SK-N-SH (cell line): ENCODE results near the gene RSRP1. TPM values are rescaled to one million over a fixed set of nuclear protein-coding genes. Genes with fewer than 3 reads are reported as not detected.

Experiments
- CTCF ChIA-PET: fragments of 300-600, 350-600 bp; formaldehyde crosslinking; extraction: SDS; loops from one replicate; lab custom pipeline; 2021; lab: Yijun Ruan, JAX
- POLR2A ChIA-PET: fragments of 350-600 bp; sonication (Branson Sonifier 250); formaldehyde crosslinking; extraction: SDS; loops from one replicate; lab custom pipeline; 2020; ENCODE audit warnings: antibody characterized with exemption, inconsistent platforms; lab: Yijun Ruan, JAX
- DNase-seq: peaks from one replicate; pipeline ENCODE4 v3.0.0; 2012
- H2AFZ ChIP-seq: fragments of 200-600 bp; sonication (generic); 2 replicates; pipeline ENCODE4 v1.8.1; 2016; ENCODE audit warnings: antibody characterized with exemption, mild to moderate bottlenecking, low read depth
- H3F3A ChIP-seq: fragments of 200-600 bp; sonication (generic); replicated peaks from 2 replicates; pipeline ENCODE3; 2016; ENCODE audit warnings: antibody characterized with exemption, mild to moderate bottlenecking; ENCODE audit not compliant: insufficient read depth
- H3K27ac ChIP-seq, 2 experiments: fragments of 200-500 bp in 1 of 2; fragments of 200-600 bp in 1 of 2; sonication (Bioruptor generic) in 1 of 2; sonication (generic), shearing (Covaris generic) in 1 of 2; 2 replicates each; pipeline versions ENCODE4 v1.5.1 to v1.6.1; 2014 to 2016; ENCODE audit warnings: low read depth in 2 of 2, inconsistent platforms in 1 of 2, low read length in 1 of 2, mild to moderate bottlenecking in 1 of 2, mixed read lengths in 1 of 2
- H3K27me3 ChIP-seq: fragments of 200-600 bp; sonication (generic), shearing (Covaris generic); 2 replicates; pipeline ENCODE4 v1.6.1; 2016; ENCODE audit warnings: mixed run types; ENCODE audit not compliant: insufficient read depth
- H3K36me3 ChIP-seq, 2 experiments: fragments of 200-500 bp in 1 of 2; fragments of 200-600 bp in 1 of 2; sonication (Bioruptor generic) in 1 of 2; sonication (generic) in 1 of 2; replicated peaks in 1 of 2; 2 replicates each; pipeline versions ENCODE3 to v1.5.1; 2014 to 2016; ENCODE audit warnings: low read length in 1 of 2, mild to moderate bottlenecking in 1 of 2; ENCODE audit not compliant: insufficient read depth in 2 of 2, control insufficient read depth in 1 of 2
- H3K4me1 ChIP-seq, 2 experiments: fragments of 200-500 bp in 1 of 2; fragments of 200-600 bp in 1 of 2; sonication (Bioruptor generic) in 1 of 2; sonication (generic), shearing (Covaris generic) in 1 of 2; 2 replicates each; pipeline versions ENCODE4 v1.5.1 to v1.6.1; 2014 to 2016; ENCODE audit warnings: low read depth in 1 of 2, low read length in 1 of 2, mixed run types in 1 of 2; ENCODE audit not compliant: insufficient read depth in 2 of 2, control insufficient read depth in 1 of 2
- H3K4me2 ChIP-seq: fragments of 200-600 bp; sonication (generic), shearing (Covaris generic); 2 replicates; pipeline ENCODE4 v1.6.1; 2017; ENCODE audit warnings: mixed run types
- H3K4me3 ChIP-seq, 2 experiments: fragments of 200-500 bp in 1 of 2; fragments of 200-600 bp in 1 of 2; sonication (Bioruptor generic) in 1 of 2; sonication (generic), shearing (Covaris generic) in 1 of 2; 2 replicates each; pipeline versions ENCODE4 v1.5.1 to v1.8.1; 2014 to 2016; ENCODE audit warnings: low read depth in 2 of 2, inconsistent platforms in 1 of 2, low read length in 1 of 2, mild to moderate bottlenecking in 1 of 2, mixed read lengths in 1 of 2, moderate library complexity in 1 of 2
- H3K79me2 ChIP-seq: fragments of 200-600 bp; sonication (generic); 2 replicates; pipeline ENCODE4 v1.8.1; 2017; ENCODE audit warnings: mild to moderate bottlenecking; ENCODE audit not compliant: insufficient read depth
- H3K9ac ChIP-seq: fragments of 200-600 bp; sonication (generic); 2 replicates; pipeline ENCODE4 v1.6.1; 2017; ENCODE audit warnings: mixed run types
- H3K9me2 ChIP-seq: fragments of 200-600 bp; sonication (generic); 2 replicates; pipeline ENCODE4 v1.6.1; 2017; ENCODE audit warnings: mixed run types
- H3K9me3 ChIP-seq: fragments of 200-600 bp; sonication (generic); 2 replicates; pipeline ENCODE4 v1.6.1; 2017; ENCODE audit warnings: mixed run types, mild to moderate bottlenecking, moderate library complexity
- H4K20me1 ChIP-seq: fragments of 200-600 bp; sonication (generic); 2 replicates; pipeline ENCODE4 v1.6.1; 2017; ENCODE audit warnings: mild to moderate bottlenecking, mixed run types; ENCODE audit not compliant: insufficient read depth
- EP300 ChIP-seq, 2 experiments: IDR thresholded peaks; 2 replicates each; pipeline versions ENCODE4 v1.4.0 to v1.6.1; 2012; ENCODE audit warnings: borderline replicate concordance in 1 of 2, low read depth in 1 of 2, low read length in 1 of 2
- EZH2phosphoT487 ChIP-seq: fragments of 200-600 bp; sonication (generic); IDR thresholded peaks from 2 replicates; pipeline ENCODE4 v1.6.1; 2017; ENCODE audit warnings: low read depth, mixed run types, mild to moderate bottlenecking, antibody characterized with exemption, moderate library complexity, borderline replicate concordance
- FOSL2 ChIP-seq: IDR thresholded peaks from 2 replicates; pipeline ENCODE4 v1.4.0; 2012; ENCODE audit warnings: low read depth, mild to moderate bottlenecking, moderate library complexity, borderline replicate concordance
- FOXJ3 ChIP-seq: sonication (generic); formaldehyde crosslinking; IDR thresholded peaks from 2 replicates; pipeline ENCODE4 v1.5.1; 2020; ENCODE audit warnings: mild to moderate bottlenecking, missing genetic modification reagents
- FOXM1 ChIP-seq: IDR thresholded peaks from 2 replicates; pipeline ENCODE4 v1.4.0; 2012; ENCODE audit warnings: low read depth, mild to moderate bottlenecking
- MXI1 ChIP-seq: IDR thresholded peaks from 2 replicates; pipeline ENCODE4 v1.6.1; 2012; ENCODE audit warnings: mild to moderate bottlenecking, low read depth, low read length, improper control_type of control experiment
- NFIC ChIP-seq: IDR thresholded peaks from 2 replicates; pipeline ENCODE4 v1.4.0; 2012; ENCODE audit warnings: borderline replicate concordance
- NRF1 ChIP-seq: IDR thresholded peaks from 2 replicates; pipeline ENCODE4 v1.6.1; 2012; ENCODE audit warnings: low read depth, mild to moderate bottlenecking, low read length
- POLR2AphosphoS5 ChIP-seq: IDR thresholded peaks from 2 replicates; pipeline ENCODE4 v1.6.1; 2012; ENCODE audit warnings: low read depth, low read length
- RAD21 ChIP-seq: IDR thresholded peaks from 2 replicates; pipeline ENCODE4 v1.6.1; 2012; ENCODE audit warnings: mild to moderate bottlenecking, low read length
- RFX5 ChIP-seq: IDR thresholded peaks from 2 replicates; pipeline ENCODE4 v1.6.1; 2012; ENCODE audit warnings: mild to moderate bottlenecking, improper control_type of control experiment, low read length
- SIN3A ChIP-seq: IDR thresholded peaks from 2 replicates; pipeline ENCODE4 v1.6.1; 2012; ENCODE audit warnings: low read depth, mild to moderate bottlenecking, low read length, moderate library complexity, borderline replicate concordance
- SMC3 ChIP-seq: IDR thresholded peaks from 2 replicates; pipeline ENCODE4 v1.6.1; 2012; ENCODE audit warnings: low read depth, low read length, improper control_type of control experiment
- TCF12 ChIP-seq: IDR thresholded peaks from 2 replicates; pipeline ENCODE4 v1.4.0; 2012
- YY1 ChIP-seq: IDR thresholded peaks from 2 replicates; pipeline ENCODE4 v1.4.0; 2012; ENCODE audit warnings: low read depth, mild to moderate bottlenecking
- WGBS: methylation state at CpG from one replicate; pipeline ENCODE4 v1.1.6; 2017; ENCODE audit warnings: low lambda C conversion rate; 5-methylcytosine and 5-hydroxymethylcytosine counted together
- polyA plus RNA-seq, 3 experiments: library from polyadenylated mRNA; depleted of rRNA; stranded (reverse); fragments of >200 nt; gene quantifications; 2 replicates each; pipeline ENCODE4 v1.2.3, GENCODE V29; 2012
- TF ChIP-seq, protein P1 (sequence below): fragments of 200-600 bp; sonication (generic); IDR thresholded peaks from 2 replicates; pipeline ENCODE4 v1.6.1; 2017; ENCODE audit warnings: antibody characterized with exemption, mild to moderate bottlenecking, moderate library complexity
- TF ChIP-seq, protein P2 (sequence below): IDR thresholded peaks from 2 replicates; pipeline ENCODE4 v1.4.0; 2012; ENCODE audit warnings: low read depth, borderline replicate concordance
- TF ChIP-seq, protein P3 (sequence below): fragments of 150-350 bp; IDR thresholded peaks from 2 replicates; pipeline ENCODE4 v1.6.1; 2017; ENCODE audit warnings: antibody characterized with exemption, low read length, low read depth, borderline replicate concordance
- TF ChIP-seq, protein P4 (sequence below): IDR thresholded peaks from 2 replicates; pipeline ENCODE4; 2012
- TF ChIP-seq, protein P5 (sequence below): fragments of 150-350 bp; IDR thresholded peaks from 2 replicates; pipeline ENCODE4 v1.6.1; 2016; ENCODE audit warnings: mild to moderate bottlenecking, low read depth, low read length

Gene RSRP1
- polyA plus RNA-seq, 1 of the 3 experiments (the other 2 are of a cell fraction), result 126 TPM

DNA sequence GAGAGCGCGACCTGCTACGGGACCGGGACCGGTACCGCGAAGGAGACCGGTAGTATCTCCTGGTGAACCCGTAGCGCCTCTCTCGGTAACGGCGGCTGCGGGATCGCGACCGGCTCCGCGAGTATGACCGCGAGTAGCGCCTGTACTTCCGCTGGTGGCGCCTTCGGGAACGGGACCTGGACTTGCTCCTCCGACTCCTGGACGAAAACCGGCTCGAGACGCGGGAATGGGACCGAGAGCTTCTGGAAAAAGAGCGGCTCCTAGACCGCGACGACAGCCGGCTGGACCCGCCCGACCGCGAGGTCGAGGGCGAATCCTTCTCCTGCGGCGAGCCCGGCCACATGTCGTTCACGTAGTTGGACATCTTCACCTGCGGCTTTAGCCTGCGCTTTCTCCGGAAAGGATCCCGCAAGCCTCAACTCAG, 642 bp downstream of the RSRP1 start:
- Histone ChIP-seq H3K27me3 (no peaks in the 10 kb centered on the region), H3K79me2 (peaks cover 61% of the 10 kb centered on the region), H3K36me3 (peaks cover 40 to 50% of the 10 kb centered on the region in 2 experiments), H3K4me2 (peak overlapping the region; percentile 95), H3K9ac (peak overlapping the region; percentile 99), H2AFZ (no peak overlapping the region), H3K9me2 (no peaks in the 10 kb centered on the region), H3F3A (peaks cover 23% of the 10 kb centered on the region), H3K4me3 (peak overlapping the region; percentile 86 to 96), H3K9me3 (no peaks in the 10 kb centered on the region), H3K27ac (peak overlapping the region; percentile 98 to 99), H4K20me1 (peaks cover 34% of the 10 kb centered on the region)
- peak; percentile 28 for DNase-seq
- WGBS, result 0% methylated on average over 13 of the region's 53 CpGs
- ChIA-PET CTCF (interaction anchor here (1.3 to 1.4 kb wide), 2 partner anchors 11 to 41 kb away, joined by 4 read pairs; no protein-coding TSS in a partner anchor), POLR2A (interaction anchor here (0.7 to 1.7 kb wide), 3 partner anchors 8 to 14 kb away, joined by 3 to 24 read pairs (median 5); partner anchors contain the start of gene SYF2)
- no peak for TF ChIP-seq RFX5
- TF ChIP-seq SMC3, result no peak
- no peak for TF ChIP-seq NFIC
- TF ChIP-seq SIN3A, result no peak
- no peak for TF ChIP-seq EP300 (IDR thresholded peaks at IDR 0.05; ENCODE audit: borderline replicate concordance in 1 of 2, low read depth in 1 of 2, low read length in 1 of 2)
- TF ChIP-seq EZH2phosphoT487, result no peak
- TF ChIP-seq FOXM1, result no peak
- TF ChIP-seq FOXJ3, result no peak
- TF ChIP-seq, protein P1, sequence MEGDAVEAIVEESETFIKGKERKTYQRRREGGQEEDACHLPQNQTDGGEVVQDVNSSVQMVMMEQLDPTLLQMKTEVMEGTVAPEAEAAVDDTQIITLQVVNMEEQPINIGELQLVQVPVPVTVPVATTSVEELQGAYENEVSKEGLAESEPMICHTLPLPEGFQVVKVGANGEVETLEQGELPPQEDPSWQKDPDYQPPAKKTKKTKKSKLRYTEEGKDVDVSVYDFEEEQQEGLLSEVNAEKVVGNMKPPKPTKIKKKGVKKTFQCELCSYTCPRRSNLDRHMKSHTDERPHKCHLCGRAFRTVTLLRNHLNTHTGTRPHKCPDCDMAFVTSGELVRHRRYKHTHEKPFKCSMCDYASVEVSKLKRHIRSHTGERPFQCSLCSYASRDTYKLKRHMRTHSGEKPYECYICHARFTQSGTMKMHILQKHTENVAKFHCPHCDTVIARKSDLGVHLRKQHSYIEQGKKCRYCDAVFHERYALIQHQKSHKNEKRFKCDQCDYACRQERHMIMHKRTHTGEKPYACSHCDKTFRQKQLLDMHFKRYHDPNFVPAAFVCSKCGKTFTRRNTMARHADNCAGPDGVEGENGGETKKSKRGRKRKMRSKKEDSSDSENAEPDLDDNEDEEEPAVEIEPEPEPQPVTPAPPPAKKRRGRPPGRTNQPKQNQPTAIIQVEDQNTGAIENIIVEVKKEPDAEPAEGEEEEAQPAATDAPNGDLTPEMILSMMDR, result no peak
- no peak for TF ChIP-seq TCF12
- TF ChIP-seq, protein P2, sequence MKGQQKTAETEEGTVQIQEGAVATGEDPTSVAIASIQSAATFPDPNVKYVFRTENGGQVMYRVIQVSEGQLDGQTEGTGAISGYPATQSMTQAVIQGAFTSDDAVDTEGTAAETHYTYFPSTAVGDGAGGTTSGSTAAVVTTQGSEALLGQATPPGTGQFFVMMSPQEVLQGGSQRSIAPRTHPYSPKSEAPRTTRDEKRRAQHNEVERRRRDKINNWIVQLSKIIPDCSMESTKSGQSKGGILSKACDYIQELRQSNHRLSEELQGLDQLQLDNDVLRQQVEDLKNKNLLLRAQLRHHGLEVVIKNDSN, result no peak
- TF ChIP-seq, protein P3, sequence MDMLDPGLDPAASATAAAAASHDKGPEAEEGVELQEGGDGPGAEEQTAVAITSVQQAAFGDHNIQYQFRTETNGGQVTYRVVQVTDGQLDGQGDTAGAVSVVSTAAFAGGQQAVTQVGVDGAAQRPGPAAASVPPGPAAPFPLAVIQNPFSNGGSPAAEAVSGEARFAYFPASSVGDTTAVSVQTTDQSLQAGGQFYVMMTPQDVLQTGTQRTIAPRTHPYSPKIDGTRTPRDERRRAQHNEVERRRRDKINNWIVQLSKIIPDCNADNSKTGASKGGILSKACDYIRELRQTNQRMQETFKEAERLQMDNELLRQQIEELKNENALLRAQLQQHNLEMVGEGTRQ, result no peak
- no peak for TF ChIP-seq FOSL2
- TF ChIP-seq NRF1, result no peak
- no peak for TF ChIP-seq MXI1
- TF ChIP-seq YY1, result no peak
- TF ChIP-seq, protein P4, sequence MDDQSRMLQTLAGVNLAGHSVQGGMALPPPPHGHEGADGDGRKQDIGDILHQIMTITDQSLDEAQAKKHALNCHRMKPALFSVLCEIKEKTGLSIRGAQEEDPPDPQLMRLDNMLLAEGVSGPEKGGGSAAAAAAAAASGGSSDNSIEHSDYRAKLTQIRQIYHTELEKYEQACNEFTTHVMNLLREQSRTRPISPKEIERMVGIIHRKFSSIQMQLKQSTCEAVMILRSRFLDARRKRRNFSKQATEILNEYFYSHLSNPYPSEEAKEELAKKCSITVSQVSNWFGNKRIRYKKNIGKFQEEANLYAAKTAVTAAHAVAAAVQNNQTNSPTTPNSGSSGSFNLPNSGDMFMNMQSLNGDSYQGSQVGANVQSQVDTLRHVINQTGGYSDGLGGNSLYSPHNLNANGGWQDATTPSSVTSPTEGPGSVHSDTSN, result no peak
- TF ChIP-seq, protein P5, sequence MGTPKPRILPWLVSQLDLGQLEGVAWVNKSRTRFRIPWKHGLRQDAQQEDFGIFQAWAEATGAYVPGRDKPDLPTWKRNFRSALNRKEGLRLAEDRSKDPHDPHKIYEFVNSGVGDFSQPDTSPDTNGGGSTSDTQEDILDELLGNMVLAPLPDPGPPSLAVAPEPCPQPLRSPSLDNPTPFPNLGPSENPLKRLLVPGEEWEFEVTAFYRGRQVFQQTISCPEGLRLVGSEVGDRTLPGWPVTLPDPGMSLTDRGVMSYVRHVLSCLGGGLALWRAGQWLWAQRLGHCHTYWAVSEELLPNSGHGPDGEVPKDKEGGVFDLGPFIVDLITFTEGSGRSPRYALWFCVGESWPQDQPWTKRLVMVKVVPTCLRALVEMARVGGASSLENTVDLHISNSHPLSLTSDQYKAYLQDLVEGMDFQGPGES, result no peak
- TF ChIP-seq POLR2AphosphoS5, result no peak
- TF ChIP-seq RAD21, result no peak
- TF ChIP-seq, all 33 proteins: peak for 0
- H3K4me1 ChIP-seq, result peaks cover 11 to 20% of the 10 kb centered on the region in 2 experiments; a peak in 3 of 4 replicates
